Measurements from ENCODE around the gene SLC34A3. TPM values are rescaled to one million over a fixed set of nuclear protein-coding genes. Genes with fewer than 3 reads are reported as not detected.

The SLC34A3 gene
- total RNA-seq, 2 donors from 2014 or later = 0.54 TPM; not detected in 1

DNA sequence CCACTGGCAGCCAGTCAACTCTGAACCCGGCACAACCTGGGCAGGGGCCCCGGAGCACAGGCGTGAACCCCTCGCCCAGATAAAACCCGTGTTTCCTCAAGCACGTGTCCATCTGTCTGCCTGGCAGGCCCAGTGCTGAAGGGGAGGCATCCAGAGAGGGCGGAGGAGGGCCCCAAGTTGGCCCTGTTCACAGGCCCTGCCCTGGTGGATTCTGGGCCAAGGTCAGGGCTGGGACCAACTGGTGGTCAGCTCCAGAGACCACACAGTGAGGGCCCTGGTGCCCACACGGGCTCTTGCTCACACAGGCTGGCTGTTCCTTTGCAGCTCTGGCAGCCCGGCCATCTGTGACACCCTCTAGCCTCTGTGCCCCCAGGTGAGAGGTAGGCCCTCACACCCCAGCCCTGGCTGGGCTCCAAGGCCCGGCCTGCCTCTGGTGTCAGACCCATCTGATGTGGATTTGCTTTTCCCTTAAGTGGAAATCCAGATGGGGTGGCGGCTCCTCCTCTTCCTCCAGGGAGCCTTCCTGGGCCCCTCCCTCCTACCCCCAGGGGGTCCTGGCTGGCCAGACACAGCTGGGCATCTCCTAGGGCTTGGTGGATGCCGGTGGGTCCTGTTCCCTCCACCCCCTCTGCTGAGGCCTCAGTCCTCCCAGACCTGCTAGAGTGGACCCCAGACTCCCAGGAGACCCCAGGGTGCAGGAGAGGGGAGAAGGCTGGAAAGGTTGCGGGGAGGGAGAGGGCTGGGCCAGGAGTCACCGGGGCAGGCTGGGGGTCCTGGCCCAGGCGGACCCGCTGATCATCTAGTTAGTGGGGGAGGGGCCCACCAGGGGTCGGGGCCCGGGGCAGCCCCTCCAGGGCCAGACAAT is 19.9 kb downstream of the SLC34A3 start:
- Histone ChIP-seq H3K4me1 (ENCODE audit: control insufficient read depth in 1 of 2, low read depth in 2 of 2) (peaks cover 5 to 11% of the 10 kb centered on the region in 2 donors), H3K9me3 (no peaks in the 10 kb centered on the region), H3K27ac (no peak overlapping the region), H3K4me3 (no peak overlapping the region), H3K36me3 (no peaks in the 10 kb centered on the region), H3K27me3 (replicated peaks; ENCODE audit: insufficient read depth) (no peaks in the 10 kb centered on the region)
- ATAC-seq (ENCODE audit: insufficient number of reproducible peaks, low FRiP score, low read depth) (no peak), DNase-seq (ENCODE audit: low spot score) (no peak)
- TF ChIP-seq, protein P1, sequence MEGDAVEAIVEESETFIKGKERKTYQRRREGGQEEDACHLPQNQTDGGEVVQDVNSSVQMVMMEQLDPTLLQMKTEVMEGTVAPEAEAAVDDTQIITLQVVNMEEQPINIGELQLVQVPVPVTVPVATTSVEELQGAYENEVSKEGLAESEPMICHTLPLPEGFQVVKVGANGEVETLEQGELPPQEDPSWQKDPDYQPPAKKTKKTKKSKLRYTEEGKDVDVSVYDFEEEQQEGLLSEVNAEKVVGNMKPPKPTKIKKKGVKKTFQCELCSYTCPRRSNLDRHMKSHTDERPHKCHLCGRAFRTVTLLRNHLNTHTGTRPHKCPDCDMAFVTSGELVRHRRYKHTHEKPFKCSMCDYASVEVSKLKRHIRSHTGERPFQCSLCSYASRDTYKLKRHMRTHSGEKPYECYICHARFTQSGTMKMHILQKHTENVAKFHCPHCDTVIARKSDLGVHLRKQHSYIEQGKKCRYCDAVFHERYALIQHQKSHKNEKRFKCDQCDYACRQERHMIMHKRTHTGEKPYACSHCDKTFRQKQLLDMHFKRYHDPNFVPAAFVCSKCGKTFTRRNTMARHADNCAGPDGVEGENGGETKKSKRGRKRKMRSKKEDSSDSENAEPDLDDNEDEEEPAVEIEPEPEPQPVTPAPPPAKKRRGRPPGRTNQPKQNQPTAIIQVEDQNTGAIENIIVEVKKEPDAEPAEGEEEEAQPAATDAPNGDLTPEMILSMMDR (IDR thresholded peaks at IDR 0.05) = no peak

DNA sequence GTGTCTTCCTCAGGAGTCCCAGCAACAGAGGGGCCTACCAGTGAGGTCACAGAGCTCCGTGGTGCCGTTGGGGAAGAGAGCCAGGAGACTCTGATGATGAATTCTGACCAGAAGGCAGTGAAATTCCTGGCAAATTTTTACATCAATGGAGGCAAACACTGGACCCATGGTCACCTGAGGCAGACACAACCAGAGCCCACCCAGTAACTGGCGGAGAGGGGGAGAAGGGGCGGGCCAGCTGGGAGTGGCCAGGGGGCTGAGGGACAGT is 20.4 kb downstream of the SLC34A3 start, which contains the start of gene STPG3:
Gene STPG3 (plus strand): TSS at position 93 of the 268 bp plus-strand sequence. CDS start 1 bp downstream, at position 94.
- TF ChIP-seq, protein P1 (IDR thresholded peaks at IDR 0.05) = no peak
- Histone ChIP-seq H3K27ac (no peak within 1 kb of the TSS), H3K4me1 (ENCODE audit: control insufficient read depth in 1 of 2, low read depth in 2 of 2) (peaks cover 9 to 16% of the 10 kb centered on the region in 2 donors), H3K9me3 (no peaks in the 10 kb centered on the region), H3K4me3 (no peak within 1 kb of the TSS), H3K27me3 (replicated peaks; ENCODE audit: insufficient read depth) (no peaks in the 10 kb centered on the region), H3K36me3 (no peaks in the 10 kb centered on the region)
- DNase-seq (ENCODE audit: low spot score) (no peak), ATAC-seq (ENCODE audit: insufficient number of reproducible peaks, low FRiP score, low read depth) (no peak)

DNA sequence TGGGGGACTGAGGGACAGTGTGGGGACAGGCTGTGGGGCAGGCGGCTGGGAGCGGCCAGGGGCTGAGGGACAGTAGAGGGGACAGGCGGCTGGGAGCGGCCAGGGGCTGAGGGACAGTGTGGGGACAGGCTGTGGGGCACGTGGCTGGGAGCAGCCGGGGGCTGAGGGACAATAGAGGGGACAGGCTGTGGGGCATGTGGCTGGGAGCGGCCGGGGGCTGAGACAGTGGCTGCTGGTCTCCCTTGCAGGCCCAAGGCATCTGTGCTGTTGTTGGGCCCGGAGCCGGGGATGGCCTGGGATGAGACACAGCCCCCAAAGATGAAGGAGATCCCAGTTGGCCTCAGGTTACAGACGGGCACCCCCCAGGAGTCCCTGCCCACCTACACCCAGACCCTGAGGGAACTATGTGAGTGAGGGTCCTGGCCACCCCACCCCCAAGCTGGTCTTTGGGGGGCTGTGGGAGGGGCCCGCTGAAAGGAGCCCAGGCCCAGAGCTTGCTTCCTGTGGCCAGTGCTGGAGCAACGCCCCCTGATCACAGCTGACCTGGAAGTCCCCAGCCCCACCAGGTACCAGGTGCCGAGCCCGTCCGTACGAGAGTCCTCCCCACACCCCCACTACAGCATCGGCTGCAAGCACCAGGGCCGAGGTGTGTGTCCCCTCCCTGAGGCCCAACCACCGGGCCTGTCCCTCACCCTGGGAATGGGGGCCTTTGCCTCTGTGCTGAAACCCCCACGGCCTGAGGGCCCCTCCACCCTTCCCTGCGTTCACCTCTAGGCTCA is 21.0 kb downstream of the SLC34A3 start:
- no peak overlapping the region for H3K4me3 ChIP-seq

DNA sequence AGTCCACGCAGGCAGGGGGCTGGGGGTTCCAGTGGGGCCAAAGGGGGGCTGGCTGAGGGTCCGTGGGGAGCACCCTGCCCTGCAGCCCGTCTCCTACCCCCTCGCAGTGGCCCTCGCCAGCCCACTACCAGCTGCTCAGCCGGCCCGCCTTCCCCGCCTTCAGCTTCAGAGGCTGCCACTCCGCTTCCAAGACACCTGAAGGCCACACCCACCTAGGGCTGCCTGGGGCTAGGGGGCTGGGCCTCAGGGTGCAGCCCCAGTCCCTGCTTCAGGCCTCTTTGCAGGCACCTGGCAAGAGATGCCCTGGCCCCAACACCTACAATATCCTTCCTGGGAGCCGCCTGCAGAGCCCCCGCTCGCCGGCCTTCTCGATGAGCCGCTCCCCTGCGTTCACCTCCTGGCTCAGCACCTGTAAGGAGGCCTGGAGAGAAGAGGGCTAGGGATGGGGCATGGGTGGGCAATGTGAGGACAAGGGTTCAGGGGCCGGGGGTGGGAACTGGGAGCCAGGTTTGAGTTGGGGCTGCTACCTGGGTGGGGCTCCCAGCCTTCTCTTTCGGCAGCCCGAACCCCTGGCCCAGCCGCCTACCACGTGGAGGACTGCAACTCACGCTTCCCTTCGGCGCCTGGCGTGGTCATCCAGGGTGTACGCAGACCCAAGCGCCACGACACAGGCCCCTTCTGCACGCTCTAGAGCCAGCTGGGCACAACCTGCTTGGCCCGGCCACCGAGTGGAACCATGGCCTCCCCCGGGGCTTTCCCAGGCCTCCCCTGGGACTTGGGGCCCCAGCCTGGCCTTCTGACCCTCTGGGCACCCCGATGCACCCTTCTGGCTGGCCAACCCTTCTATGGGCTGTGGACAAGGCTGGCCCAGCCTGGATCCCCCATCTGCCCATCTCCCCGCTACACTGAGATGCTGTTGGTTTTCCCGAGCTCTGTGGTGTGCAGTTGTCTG is 22.1 kb downstream of the SLC34A3 start:
- no peaks in the 10 kb centered on the region for H3K9me3 ChIP-seq
- no peak overlapping the region for H3K4me3 ChIP-seq
- H3K4me1 ChIP-seq (ENCODE audit: control insufficient read depth in 1 of 2, low read depth in 2 of 2) = peaks cover 14 to 26% of the 10 kb centered on the region in 2 donors
- no peaks in the 10 kb centered on the region for H3K27me3 ChIP-seq (replicated peaks; ENCODE audit: insufficient read depth)
- TF ChIP-seq, protein P1 (IDR thresholded peaks at IDR 0.05) = no peak
- ATAC-seq (ENCODE audit: insufficient number of reproducible peaks, low FRiP score, low read depth) (no peak), DNase-seq (ENCODE audit: low spot score) (no peak)
- H3K27ac ChIP-seq = no peak overlapping the region
- H3K36me3 ChIP-seq = no peaks in the 10 kb centered on the region

More for the DNA sequence above, 21.0 kb downstream of the SLC34A3 start:
- Histone ChIP-seq H3K27ac (no peak overlapping the region), H3K9me3 (no peaks in the 10 kb centered on the region), H3K36me3 (no peaks in the 10 kb centered on the region), H3K27me3 (replicated peaks; ENCODE audit: insufficient read depth) (no peaks in the 10 kb centered on the region), H3K4me1 (ENCODE audit: control insufficient read depth in 1 of 2, low read depth in 2 of 2) (peaks cover 14 to 22% of the 10 kb centered on the region in 2 donors)
- ATAC-seq (ENCODE audit: insufficient number of reproducible peaks, low FRiP score, low read depth) (no peak), DNase-seq (ENCODE audit: low spot score) (no peak)
- TF ChIP-seq, protein P1 (IDR thresholded peaks at IDR 0.05) = no peak

Data from thoracic aorta (tissue), 2 donors.